ENCODE data around the gene NOS3.
A peak's percentile ranks its signal among the peaks of the same experiment; 100 is the strongest.

Gene NOS3

DNA sequence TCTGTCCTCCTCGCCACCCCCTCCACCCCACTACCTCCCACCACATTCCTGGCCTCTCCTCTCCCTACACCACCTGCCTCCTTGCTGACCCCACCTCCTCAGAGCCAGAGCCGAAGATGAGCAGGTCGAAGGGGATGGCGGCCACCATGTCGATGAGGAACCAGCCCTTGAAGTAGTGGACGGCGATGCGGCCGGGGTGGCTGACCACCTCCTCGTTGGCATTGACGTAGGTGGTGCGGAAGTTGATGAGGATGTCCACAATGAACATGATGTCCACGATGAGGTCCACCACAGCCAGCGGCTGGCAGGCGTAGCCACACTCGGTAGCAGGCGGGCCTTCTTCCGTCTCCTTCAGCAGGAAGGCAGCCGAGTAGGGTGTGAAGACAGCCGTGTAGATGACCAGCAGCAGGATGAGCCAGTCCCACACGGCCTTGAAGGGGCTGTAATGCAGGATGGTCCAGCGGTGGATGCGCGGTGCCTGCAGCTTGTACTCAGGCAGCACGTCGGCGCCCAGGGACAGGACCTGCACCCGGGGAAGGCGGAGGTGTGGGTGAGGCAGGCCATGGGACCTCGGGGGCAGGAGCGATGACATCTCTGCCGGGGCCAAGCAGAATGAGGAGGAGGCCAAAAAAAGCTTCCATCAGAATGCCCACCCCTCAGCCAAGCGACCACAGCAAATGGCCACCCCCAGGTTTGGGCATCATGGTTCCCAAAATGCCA lies 38.3 kb upstream of the NOS3 start:
- no peak for DNase-seq

DNA sequence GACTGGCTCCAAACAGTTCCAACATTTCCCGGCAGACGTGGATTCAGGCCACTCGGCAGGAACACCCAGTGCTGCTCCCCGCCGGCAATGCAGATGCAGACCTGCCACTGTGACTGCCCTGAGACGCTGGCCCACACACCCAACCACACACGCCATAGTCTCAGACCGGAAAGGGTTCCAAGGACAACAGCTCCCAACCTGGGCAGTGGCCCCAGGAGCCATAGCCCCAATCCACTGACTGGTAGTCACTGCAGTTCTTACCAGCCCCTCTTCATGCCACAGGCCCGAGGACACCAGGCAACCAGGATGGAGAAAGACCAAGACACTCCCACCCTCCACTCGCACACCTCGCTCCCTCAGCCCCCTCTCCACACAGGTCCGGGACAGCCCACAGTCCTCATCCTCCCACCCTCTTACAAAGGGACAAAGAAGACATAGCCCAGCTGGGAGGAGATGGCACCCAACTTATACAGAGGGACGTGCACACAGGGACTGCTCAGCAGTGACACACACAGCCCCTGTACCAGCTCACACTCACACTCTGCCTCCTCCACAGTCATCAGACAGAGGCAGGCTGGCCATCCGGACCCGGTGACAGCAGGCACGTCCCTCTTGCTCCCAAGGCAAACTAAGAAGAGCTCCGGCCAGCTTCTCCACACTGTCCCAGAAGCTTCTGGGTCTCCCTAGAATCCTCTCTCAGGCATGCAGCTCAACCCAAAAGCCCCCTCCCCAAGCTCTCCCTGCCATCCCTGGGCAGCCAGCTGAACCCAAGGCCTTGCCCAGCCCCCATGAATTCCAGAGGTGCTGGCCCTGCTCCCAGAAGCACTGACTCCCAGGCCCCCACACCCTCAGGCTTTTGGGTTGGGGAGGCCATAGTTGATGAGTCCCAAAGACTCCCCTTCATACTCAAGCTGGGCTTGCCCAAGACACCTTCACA lies 37.5 kb upstream of the NOS3 start:
- DNase-seq, result no peak

DNA sequence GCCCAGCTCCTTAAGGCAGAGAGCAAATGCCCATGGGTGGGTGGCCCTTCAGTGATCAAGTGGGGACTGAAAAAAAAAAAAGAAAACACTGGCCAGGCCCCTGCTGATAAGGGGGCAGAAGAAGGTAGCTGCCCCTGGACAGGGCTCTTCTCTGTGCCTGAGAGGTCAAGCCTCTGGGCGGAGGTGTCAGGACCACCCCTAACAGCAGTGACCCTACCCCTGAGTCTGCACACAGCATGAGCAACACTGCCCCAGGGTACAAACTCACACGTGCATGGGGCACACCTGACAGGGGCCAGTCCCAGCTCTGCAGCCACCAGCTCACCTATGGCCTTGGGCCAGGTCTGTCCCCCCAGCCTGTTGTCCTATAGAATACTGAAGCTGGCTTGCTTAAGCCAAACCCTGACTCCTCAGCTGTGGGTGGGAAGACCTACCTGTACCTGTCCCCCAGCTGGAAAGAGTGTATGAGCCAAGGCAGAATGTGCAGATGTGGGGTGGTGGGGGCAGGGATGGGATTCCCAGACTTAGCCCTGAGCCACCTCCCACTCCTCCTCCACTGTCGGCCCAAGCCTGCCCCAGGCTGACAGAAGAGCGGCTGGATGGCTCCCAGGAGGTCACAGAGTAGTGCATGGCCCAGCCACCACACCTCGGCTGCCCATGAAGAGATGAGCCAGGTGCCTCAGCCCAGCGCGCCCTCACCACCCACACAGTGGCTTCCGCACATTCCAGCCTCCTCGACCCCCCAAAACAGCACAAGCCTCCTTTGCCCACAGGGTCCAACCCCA lies 36.4 kb upstream of the NOS3 start:
- no peak for DNase-seq

DNA sequence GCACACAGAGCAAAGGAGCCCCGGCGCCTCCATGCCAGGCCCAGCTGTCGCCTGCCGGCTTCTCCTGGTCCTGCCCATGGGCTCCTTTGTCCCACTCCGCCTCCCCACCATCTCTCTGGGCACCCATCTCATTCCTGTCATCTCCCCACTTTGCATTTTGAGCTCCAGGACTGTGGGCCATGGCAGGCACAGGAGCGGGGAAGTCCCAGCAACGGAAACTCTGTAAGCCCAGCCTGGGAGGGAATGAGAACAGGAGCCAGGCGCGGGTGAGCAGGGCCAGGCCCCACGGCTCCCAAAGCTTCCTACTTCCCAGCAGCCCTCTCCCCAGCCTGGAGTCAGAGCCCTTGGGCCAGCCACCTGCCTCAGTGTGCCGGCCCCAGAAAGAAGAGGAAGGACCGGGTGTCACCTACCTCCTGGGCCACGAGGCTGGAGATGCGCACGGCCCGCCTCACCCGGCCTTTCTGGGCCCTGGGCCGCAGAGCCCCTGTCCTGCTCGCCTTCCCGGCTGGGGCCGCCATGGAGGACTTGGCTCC lies 35.8 kb upstream of the NOS3 start:
- no peak for DNase-seq

DNA sequence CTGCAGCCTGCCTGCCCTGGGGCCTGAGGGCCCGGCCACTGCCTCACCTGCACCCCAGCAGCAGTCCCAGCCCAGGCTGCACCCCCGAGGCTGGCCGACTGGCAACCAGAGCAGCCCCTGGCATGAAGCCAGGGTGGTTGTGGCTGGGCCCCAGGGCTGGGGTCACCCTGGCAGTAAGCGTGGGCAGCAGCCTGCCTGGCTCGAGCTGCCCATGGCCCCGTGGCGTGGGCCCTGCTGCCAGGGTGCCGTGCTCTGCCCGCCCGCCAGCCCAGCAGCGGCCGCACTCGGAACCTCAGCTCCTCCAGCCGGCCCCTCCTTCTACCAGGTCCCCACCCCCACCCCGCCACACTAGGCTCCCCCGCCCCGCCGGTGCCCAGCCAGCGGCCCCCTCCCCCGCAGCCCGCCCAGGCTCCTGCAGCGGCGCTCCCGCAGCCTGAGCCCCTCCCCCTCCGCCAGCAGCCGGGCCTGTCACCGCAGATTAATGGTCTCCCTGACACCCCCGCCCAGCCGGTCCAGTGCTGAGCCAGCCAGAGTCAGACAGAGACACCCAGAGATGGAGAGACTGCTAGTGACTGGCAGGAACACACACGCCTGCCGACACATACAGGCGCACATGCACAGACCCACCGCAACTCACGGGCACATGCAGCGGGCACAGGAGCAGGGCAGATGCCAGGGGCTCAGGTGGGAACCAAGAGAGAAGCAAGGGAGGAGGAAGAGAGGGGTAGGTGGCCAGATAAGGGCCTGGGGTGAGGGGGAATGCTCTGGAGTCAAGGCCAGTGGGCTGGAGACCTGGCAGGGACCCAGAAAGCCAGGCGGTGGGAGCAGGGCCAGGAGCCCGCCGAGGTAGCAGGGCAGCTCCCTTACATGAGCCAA lies 35.1 kb upstream of the NOS3 start:
- no peak for DNase-seq

DNA sequence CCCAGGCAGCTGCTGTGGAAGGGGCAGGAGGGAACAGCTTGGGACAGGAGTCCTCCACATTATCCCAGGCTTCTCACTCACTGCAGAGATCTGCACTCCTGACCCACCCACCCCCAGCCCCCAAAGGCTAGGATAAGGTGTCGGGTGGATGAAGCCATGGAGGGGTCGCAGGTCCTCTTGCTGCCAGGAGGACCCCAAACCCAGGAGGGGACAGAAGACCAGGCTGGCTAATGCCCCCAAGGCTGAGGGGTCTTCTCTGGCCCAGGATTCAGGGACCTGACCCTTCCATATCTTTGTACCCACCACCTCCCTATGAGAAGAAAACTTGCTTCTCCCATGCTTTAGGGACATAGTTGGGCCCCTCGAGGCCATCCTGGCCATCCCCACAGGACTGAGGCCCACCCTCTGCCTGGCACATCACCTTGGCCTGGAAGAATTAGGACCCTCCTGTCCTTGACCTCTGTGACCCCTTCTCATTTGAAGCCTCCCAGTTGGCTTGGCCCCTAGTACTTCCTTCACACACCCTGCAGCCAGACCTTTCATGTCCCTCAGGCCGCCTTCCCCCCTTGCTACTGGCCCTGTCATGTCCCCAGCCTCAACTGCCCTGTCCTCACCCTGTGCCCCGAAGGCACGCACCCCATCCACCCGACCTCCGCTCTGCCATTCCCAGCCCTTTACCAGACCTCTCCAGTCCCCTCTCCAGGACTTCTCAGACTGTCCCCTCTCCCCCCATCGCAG lies 34.3 kb upstream of the NOS3 start:
- DNase-seq, result no peak

DNA sequence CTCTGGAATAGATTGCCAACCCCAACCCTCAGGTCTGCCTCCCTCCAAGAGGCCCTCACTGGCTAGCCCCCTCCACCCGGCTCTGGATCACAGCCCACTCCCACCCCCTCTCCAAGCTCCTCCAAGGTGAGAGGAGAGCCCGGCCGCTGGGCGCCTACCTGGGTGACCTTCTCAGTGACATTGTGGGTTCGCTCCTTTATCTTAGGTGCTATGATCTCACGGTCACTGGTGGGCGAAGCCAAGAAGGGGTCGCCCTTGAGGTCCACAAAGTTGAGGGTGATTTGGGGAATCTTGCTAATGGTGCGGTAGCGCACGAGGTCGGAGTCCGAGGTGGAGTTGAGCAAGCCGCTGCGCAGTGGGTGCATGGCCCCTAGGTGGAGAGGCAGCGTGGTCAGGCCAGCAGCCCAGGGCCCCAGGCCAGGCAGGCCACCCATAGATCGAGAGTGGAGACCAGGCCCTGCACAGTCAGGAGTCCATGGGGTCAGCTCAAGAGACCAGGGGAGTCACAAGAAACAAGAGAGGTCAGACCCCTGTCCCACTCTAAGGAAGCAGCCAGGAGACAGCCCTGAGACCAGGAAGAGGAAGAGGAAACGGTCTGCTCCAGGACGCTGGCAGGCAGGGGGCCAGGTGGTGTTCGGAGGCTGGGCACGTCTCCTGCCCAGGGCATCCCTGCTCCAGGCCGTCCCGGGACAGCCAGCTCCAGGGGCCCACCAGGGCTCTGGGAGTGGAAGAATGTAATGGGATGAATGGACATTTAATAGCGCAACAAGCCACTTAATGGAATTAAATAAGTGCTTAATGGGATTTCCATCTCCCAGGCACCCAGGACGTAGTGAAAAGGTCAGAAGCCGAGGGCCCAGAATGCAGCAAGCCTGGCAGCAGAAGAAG lies 33.4 kb upstream of the NOS3 start:
- no peak for DNase-seq

DNA sequence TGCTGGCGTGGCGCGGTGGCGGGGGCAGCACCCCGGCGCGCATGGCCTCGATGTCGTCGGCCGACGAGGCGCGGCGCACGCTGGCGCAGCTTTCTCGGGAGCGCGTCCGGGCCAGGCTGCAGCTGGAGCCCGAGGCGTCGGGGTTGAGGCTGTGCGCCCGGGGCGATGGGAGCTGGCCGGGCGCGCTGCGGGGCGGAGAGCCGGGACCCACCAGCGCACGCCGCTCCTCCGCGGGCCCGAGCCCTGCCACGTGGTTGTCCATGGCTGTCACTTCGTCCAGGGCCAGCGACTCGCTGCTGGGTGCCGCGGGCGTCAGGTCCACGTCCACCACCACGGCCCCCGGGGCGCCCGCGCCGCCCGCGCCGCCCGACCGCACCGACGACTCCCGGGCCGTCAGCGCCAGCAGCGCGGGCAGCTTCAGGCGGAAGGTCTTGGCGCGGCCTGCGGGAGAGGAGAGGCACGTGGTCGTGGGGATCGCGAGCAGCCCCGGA lies 32.7 kb upstream of the NOS3 start:
- no peak for DNase-seq

DNA sequence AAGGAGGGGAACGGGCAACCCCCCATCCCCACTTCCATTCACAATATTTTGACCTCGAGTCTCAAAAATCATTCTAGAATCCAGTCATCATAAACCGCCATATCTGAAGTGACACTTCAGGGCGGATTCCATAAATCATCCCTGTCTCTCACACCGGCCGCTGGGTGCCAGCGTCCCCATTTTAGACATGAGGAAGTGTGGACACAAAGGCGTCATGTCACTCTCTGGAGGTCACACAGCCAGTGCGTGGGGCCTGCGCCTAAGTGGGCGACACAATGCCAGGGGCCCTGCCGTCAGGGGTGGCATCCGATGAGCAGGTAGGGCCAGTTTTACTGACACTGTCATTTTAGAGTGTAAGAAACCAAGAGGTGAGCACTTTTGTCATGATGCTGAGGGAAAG lies 32.2 kb upstream of the NOS3 start:
- no peak for DNase-seq

DNA sequence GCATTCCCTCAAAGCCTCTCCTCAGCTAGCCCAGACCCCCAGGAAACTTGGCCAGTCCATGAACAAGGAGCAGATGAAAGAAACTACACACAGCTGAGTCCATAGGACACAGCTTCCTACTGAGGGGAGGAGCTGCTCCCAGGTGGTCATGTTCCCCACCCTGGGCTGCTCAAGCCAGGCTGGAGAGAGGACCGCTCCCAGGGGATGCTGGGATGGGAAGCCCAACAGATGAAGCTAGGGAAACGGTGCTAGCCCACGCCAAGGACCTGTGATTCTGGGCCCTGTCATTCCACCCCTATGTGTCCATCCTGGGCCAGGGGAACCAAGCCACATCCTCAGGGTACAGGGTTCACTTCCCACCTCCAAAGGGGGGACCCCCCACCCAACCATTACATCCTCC lies 31.7 kb upstream of the NOS3 start:
- DNase-seq, result no peak

DNA sequence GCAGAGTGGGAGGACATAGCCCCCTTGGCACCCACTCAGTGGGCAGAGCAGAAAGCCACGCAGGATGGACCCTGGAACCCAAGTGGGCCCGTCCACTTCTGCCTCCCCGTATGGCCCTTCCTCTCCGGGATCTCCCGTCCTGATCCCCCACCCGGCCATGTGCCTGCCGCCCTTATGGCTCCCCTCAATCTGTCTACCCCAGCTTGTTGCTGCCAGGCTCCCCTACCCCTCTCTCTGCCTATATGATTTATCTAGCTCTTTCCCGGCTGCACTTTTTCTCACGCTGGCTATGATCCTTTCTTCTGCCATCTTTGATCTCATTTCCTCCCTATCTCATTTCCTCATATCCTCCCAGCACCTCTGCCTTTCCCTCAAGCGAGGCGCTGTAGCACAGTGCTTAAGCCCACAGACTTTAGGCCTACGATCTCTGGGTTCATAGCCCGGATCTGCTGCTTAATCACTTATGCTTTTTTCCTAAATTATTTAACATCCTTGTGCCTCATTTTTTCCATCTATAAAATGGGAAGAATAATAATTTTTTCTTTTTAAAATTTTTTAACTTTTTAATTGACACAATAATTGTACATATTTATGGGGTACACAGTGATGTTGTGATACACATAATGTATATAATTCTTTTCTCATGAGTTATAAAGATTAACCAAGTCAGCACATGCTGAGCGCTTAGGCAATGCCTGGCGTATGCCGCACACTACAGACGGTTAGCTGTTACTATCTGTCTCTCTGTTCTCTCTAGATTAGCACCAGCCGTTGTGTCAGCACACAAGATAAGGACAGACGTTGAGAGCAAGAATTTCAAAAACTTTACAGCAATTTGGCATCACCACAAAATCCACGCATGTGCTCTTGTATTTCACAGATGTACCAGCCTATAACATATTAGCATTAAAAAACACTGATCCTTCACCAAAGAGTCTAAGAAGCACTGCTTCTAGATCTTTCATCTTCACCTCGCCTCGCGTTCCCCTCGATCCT lies 30.8 kb upstream of the NOS3 start:
- no peak for DNase-seq

DNA sequence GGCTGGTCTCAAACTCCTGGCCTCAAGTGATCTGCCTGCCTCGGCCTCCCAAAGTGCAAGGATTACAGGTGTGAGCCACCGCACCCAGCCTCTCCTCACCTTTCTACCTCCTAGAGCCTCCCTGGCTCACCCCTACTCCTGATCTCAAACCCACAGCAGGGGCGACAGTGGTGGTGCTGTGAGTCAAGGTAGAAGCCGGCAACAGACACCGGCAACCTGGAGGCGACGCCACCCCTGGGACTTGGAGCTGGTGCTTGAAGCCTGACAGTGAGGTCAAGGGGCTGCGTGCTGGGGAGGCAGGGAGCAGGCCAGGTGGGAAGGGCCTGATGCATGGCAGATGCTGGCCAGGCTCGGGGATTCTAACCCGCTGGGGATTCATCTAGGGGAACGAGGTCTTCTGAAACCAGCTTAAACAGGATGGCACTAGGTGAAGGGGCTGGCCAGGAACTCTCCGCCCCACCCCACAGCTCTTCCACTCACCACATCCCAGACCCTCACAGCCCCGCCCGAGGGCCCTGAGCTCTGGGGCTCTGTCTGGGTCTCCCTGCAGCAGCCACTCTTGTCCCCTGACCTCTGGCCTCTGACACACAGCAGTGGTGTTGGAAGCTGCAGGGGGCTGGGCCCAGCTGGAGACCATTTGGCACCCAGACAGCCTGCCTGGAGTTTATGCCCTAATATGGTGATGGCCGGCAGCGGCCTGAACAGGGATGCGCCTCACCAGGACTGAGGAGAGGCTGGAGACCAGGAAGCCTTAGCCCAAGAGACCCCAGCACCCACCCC lies 29.1 kb upstream of the NOS3 start:
- no peak for DNase-seq

DNA sequence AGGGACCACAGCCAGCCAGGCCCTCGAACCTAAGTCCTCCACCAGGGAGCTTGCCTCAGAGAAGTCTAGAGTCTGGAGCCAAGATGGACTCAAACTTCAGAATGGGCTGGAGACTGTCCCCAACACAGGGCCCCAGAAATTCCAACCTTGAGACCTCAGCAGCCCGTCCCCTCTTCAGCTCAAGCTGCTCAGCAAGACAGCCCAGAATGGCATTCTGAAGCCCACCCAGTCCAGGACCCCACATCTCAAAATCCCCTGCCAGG lies 28.6 kb upstream of the NOS3 start:
- DNase-seq, result no peak

DNA sequence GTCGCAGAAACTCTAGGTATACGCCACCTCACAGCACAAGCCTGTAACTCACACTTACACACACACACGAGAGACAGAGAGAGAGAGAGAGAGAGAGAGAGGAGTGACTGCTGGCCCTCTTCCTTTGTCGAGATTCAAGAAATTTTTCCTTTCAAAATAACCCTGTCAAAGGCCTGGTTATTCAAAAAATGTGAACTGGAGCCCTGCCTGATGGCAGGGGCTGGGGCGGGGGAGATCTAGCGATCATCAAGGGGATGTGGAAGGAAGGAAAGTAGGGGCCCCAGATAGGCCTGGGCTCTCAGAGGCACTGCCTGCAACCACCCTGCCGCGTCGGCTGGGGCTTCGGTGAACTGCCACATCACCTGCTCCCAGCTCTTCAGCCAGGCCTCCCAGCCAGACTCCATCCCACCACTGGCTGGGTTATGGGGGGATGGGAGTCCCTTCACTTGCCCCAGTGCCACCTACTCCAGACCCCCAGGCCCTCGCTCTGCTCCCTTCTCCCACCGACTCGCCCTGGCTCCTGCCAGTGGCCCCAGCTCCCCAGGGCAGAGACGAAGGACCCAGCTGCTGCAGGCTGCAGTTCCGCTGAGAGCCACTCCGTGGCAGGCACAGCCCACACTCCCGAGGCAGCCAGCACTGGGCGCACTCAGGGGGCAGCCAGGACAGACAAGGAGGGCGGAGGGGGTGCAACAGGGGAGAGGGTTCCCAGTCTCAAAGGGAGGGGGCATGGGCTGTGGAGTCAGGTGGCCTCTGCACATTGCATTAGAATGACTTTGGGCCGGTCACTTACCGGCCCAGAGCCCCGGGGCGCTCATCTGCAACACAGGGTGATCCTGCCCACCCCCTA lies 28.0 kb upstream of the NOS3 start:
- DNase-seq, result peak; percentile 17

DNA sequence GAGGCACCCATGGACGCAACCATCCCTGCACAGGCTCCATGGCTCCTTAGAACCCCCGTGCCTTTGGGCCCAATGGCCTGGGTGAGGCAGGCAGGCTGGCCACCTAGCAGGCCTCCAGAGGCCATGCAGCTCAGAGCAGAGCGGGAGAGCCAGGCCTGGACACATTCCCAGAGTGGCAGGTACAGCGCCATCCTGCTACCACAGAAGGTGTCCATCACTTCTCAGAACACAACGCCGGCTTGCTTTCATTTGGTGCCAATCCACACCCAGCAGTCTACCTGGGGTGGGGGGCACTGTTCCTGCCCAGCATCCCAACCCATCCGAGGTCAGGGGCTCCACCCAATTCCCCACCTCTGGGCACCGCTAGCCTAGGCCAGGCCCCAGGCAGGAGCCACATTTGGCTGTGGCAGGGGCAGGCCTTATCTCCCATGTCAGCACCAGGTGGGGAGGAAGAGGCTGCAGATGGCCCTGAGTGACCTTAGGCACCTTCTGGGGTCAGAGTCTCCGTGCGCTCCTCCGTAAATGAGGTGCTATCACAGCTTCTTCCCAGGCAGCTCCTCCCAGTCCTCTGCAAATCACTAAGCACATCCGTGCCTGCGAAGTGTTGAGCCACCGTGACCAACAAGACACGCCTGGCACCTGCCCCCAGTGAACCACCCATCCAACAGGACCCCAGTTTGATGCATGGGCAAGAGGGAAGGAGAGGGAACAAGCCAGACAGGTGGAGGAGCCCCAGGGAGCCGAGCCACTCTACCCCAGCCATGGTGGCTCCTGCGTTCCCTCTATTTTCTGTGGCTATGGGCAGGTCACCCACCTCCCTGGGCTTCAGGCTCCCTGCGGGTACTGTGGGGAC lies 26.9 kb upstream of the NOS3 start:
- DNase-seq, result no peak

DNA sequence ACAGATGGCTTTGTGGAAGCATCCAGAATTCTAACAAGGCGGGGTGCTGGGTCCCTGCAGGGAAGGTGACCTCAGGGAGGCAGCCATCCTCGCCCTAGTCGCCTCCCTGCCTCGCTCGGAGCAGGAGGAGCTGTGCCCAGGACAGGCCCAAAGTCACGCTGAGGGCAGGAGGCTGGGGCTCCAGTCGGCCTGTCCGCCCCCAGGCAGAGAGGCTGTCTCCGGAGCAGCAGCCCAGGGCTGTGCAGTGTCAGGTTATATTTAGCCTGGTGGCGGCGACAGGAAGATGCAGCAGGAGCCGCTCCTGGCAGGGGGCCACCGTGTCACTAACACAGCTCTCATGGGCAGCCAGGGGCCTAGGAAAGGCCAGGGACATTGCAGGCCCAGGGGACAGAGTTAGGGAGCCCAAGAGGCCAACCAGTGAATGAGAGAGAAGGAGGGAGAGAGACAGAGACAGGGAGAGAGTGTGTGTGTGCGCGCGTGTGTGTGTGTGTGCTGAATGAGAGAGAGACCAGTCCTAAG lies 26.2 kb upstream of the NOS3 start:
- no peak for DNase-seq
